ENCODE data around the gene SLC22A9. TPM values are rescaled to one million over a fixed set of nuclear protein-coding genes. Genes with fewer than 3 reads are reported as not detected.
"Not testable (repeated sequence)": the region's sequence is repeated elsewhere in the genome, so short reads cannot be mapped to it uniquely, and the experiment has no call there.

Gene SLC22A9
- polyA plus RNA-seq = not detected in 2 replicates
- not detected in 2 replicates for polyA minus RNA-seq

DNA sequence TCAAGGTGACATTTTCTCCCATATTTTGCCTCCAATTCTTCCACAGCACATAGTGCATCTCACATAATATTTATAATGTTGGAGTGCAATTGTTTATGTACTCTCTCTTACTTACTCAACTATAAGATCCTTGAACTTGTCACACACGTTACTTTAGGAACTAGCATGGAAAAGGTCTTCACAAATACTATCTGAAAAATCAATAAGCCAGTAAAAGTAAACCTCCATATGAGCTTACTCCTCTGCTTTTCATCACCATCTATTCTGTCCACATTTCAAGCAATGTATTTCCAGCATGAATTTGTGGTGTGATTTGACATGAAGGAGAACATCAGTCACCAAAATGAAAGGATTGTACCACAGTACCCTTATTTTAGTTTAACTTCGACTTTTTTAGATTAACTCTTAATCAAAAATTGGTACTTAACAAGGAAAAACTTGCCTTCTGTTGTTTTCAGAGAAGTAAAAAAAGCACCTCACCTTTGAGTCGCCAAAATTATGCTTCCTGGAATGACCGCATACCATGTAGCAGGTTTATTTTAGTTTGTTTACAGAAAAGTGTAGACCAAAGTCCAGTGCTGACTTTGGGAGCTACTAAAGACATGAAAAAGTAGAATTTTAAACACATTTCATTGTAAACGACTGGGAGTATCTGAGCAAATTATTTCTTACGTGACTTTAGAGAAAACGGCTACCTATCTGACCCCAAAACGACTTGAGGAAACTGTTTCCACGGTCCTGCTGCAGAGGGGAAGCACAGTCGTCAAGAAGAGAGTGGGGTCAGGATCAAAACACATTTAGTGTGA lies at the start of gene SLC22A9:
Gene SLC22A9 (plus strand): TSS at position 621 of the 806 bp plus-strand sequence. CDS start 272 bp downstream, outside the sequence.
- Histone ChIP-seq H3K4me2 (ENCODE audit: low read length) (no peak within 1 kb of the TSS), H4K20me1 (ENCODE audit: insufficient read depth) (no peaks in the 10 kb centered on the region), H3K9me2 (ENCODE audit: insufficient read depth, low read length) (no peaks in the 10 kb centered on the region), H3F3A (ENCODE audit: insufficient read depth, low read length, poor library complexity, severe bottlenecking) (no peaks in the 10 kb centered on the region), H3K27me3 (ENCODE audit: insufficient read depth, low read depth, low read length) (no peaks in the 10 kb centered on the region), H3K79me2 (replicated peaks; ENCODE audit: insufficient read depth, low read length) (no peaks in the 10 kb centered on the region), H3K4me3 (ENCODE audit: low read length) (no peak within 1 kb of the TSS), H2AFZ (ENCODE audit: low read depth, low read length) (no peak within 1 kb of the TSS), H3K9ac (ENCODE audit: low read length) (no peak within 1 kb of the TSS), H3K9me3 (ENCODE audit: low read length) (no peaks in the 10 kb centered on the region), H3K27ac (ENCODE audit: low read length) (no peak within 1 kb of the TSS), H3K36me3 (ENCODE audit: insufficient read depth, low read length) (no peaks in the 10 kb centered on the region)
- no peak for TF ChIP-seq SMC3 (conservative IDR thresholded peaks at IDR 0.05; ENCODE audit: poor library complexity)

DNA sequence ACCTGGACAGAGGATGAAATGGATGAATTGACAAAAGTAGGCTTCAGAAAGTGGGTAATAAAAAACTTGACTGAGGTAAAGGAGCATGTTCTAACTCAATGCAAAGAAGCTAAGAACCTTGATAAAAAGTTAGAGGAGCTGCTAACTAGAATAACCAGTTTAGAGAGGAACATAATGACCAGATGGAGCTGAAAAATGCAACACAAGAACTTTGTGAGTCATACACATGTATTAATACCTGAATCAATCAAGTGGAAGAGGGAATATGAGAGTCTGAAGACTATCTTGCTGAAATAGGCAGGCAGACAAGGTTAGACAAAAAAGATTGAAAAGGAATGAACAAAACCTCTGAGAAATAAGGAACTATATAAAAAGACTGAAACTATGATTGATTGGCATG lies 47.9 kb upstream of the SLC22A9 start:
- Histone ChIP-seq H3K36me3 (ENCODE audit: insufficient read depth, low read length) (no peaks in the 10 kb centered on the region), H3K9me2 (ENCODE audit: insufficient read depth, low read length) (no peaks in the 10 kb centered on the region)
- no peak for TF ChIP-seq SMC3 (conservative IDR thresholded peaks at IDR 0.05; ENCODE audit: poor library complexity)
- TF ChIP-seq RAD21 (conservative IDR thresholded peaks at IDR 0.05) = no peak
- TF ChIP-seq, protein P1, sequence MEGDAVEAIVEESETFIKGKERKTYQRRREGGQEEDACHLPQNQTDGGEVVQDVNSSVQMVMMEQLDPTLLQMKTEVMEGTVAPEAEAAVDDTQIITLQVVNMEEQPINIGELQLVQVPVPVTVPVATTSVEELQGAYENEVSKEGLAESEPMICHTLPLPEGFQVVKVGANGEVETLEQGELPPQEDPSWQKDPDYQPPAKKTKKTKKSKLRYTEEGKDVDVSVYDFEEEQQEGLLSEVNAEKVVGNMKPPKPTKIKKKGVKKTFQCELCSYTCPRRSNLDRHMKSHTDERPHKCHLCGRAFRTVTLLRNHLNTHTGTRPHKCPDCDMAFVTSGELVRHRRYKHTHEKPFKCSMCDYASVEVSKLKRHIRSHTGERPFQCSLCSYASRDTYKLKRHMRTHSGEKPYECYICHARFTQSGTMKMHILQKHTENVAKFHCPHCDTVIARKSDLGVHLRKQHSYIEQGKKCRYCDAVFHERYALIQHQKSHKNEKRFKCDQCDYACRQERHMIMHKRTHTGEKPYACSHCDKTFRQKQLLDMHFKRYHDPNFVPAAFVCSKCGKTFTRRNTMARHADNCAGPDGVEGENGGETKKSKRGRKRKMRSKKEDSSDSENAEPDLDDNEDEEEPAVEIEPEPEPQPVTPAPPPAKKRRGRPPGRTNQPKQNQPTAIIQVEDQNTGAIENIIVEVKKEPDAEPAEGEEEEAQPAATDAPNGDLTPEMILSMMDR (IDR thresholded peaks at IDR 0.05; ENCODE audit: poor library complexity, severe bottlenecking) = no peak
- TF ChIP-seq EP300 (conservative IDR thresholded peaks at IDR 0.05; ENCODE audit: poor library complexity, severe bottlenecking) = no peak
- no peak for TF ChIP-seq TAF1 (IDR thresholded peaks at IDR 0.05; ENCODE audit: low read depth)

GRCh38 chr11:63335089-63335488 lies 34.5 kb upstream of the SLC22A9 start:
- H3K4me2 ChIP-seq (ENCODE audit: low read length); H3K27ac ChIP-seq (ENCODE audit: low read length); H3K4me3 ChIP-seq (ENCODE audit: low read length); H3K9me2 ChIP-seq (ENCODE audit: insufficient read depth, low read length); H3K79me2 ChIP-seq (replicated peaks; ENCODE audit: insufficient read depth, low read length); H3K27me3 ChIP-seq (ENCODE audit: insufficient read depth, low read depth, low read length); H3K9ac ChIP-seq (ENCODE audit: low read length); H4K20me1 ChIP-seq (ENCODE audit: insufficient read depth); H3F3A ChIP-seq (ENCODE audit: insufficient read depth, low read length, poor library complexity, severe bottlenecking); H2AFZ ChIP-seq (ENCODE audit: low read depth, low read length); H3K9me3 ChIP-seq (ENCODE audit: low read length); H3K36me3 ChIP-seq (ENCODE audit: insufficient read depth, low read length): not testable (repeated sequence)

More for the DNA sequence above, 47.9 kb upstream of the SLC22A9 start:
- Histone ChIP-seq H3K9me3 (ENCODE audit: low read length) (no peaks in the 10 kb centered on the region), H3K4me2 (ENCODE audit: low read length) (no peak overlapping the region), H3K27me3 (ENCODE audit: insufficient read depth, low read depth, low read length) (no peaks in the 10 kb centered on the region), H3K79me2 (replicated peaks; ENCODE audit: insufficient read depth, low read length) (no peaks in the 10 kb centered on the region), H3K9ac (ENCODE audit: low read length) (no peak overlapping the region), H2AFZ (ENCODE audit: low read depth, low read length) (no peak overlapping the region), H3K4me3 (ENCODE audit: low read length) (no peak overlapping the region), H4K20me1 (ENCODE audit: insufficient read depth) (no peaks in the 10 kb centered on the region), H3K27ac (ENCODE audit: low read length) (no peak overlapping the region), H3F3A (ENCODE audit: insufficient read depth, low read length, poor library complexity, severe bottlenecking) (no peaks in the 10 kb centered on the region)

DNA sequence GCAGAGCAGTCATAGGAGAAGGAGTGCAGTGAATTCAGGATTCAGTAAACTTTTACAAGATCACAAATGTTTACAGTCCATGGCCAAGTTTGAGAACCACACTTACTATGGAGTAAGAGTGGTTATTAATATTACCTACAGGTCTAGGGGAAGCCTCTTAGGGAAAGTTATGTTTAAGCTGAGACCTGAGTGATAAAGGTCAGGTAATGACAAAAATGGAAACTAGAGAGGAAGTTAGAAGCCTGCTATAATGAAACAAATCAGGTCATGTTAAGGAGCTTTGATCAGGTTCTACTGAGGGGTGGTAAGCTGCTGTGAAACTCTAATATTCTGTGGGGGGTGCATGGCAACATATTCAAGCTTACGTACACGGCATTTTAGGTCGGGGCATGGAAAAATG lies 32.5 kb upstream of the SLC22A9 start:
- no peaks in the 10 kb centered on the region for H3K9me2 ChIP-seq (ENCODE audit: insufficient read depth, low read length)
- no peaks in the 10 kb centered on the region for H3K79me2 ChIP-seq (replicated peaks; ENCODE audit: insufficient read depth, low read length)
- no peaks in the 10 kb centered on the region for H3F3A ChIP-seq (ENCODE audit: insufficient read depth, low read length, poor library complexity, severe bottlenecking)
- H3K4me3 ChIP-seq (ENCODE audit: low read length) = no peak overlapping the region
- H3K27ac ChIP-seq (ENCODE audit: low read length) = no peak overlapping the region
- H3K36me3 ChIP-seq (ENCODE audit: insufficient read depth, low read length) = no peaks in the 10 kb centered on the region
- H3K4me2 ChIP-seq (ENCODE audit: low read length) = no peak overlapping the region
- H4K20me1 ChIP-seq (ENCODE audit: insufficient read depth) = no peaks in the 10 kb centered on the region
- TF ChIP-seq POLR2AphosphoS5 (IDR thresholded peaks at IDR 0.05) (no peak), RAD21 (conservative IDR thresholded peaks at IDR 0.05) (no peak), MXI1 (conservative IDR thresholded peaks at IDR 0.05; ENCODE audit: poor library complexity, severe bottlenecking) (no peak), SMC3 (conservative IDR thresholded peaks at IDR 0.05; ENCODE audit: poor library complexity) (no peak), REST (IDR thresholded peaks at IDR 0.05; ENCODE audit: borderline replicate concordance) (no peak), EP300 (conservative IDR thresholded peaks at IDR 0.05; ENCODE audit: poor library complexity, severe bottlenecking) (no peak), EZH2 (IDR thresholded peaks at IDR 0.05; ENCODE audit: borderline replicate concordance, insufficient read depth, low read length, poor library complexity, severe bottlenecking) (no peak), TAF1 (IDR thresholded peaks at IDR 0.05; ENCODE audit: low read depth) (no peak)
- TF ChIP-seq, protein P1 (IDR thresholded peaks at IDR 0.05; ENCODE audit: poor library complexity, severe bottlenecking) = no peak
- no peaks in the 10 kb centered on the region for H3K27me3 ChIP-seq (ENCODE audit: insufficient read depth, low read depth, low read length)
- no peaks in the 10 kb centered on the region for H3K9me3 ChIP-seq (ENCODE audit: low read length)
- no peak overlapping the region for H2AFZ ChIP-seq (ENCODE audit: low read depth, low read length)
- H3K9ac ChIP-seq (ENCODE audit: low read length) = no peak overlapping the region
